Lower leg skin (tissue), 4 donors: ENCODE results near the gene MTAP. TPM values are rescaled to one million over a fixed set of nuclear protein-coding genes. Genes with fewer than 3 reads are reported as not detected.

Source experiments
- DNase-seq, 2 donors: peaks; one replicate each; pipeline ENCODE4 v3.0.0-alpha.2; 2019; ENCODE audit warnings: low spot score in 2 of 2
- H3K4me3 ChIP-seq: fragments of 200-600 bp; sonication (generic); 2 replicates; pipeline ENCODE4 v1.5.1; 2017; ENCODE audit warnings: mild to moderate bottlenecking, low read depth; ENCODE audit not compliant: poor library complexity, severe bottlenecking
- POLR2A ChIP-seq, 2 donors: fragments of 450-650 bp; IDR thresholded peaks; one replicate each; pipeline ENCODE4 v1.6.1; 2016 to 2017; ENCODE audit warnings: antibody characterized with exemption in 2 of 2, mild to moderate bottlenecking in 1 of 2, moderate library complexity in 1 of 2
- WGBS, 2 donors: methylation state at CpG; one replicate each; pipeline ENCODE4 v1.1.5; 2018; 5-methylcytosine and 5-hydroxymethylcytosine counted together
- intact Hi-C: fragments of 100-400 bp; cut with DNase I; formaldehyde crosslinking; loops from one replicate; pipeline ENCODE4 v1.15.0; 2023; ENCODE audit warnings: low total_unique reads
- total RNA-seq, 4 donors: library from RNA; depleted of rRNA; stranded (reverse); fragments of >200 nt; gene quantifications; one replicate each; pipeline ENCODE4 v1.1.0, GENCODE V29; 2016
- TF ChIP-seq, protein P1 (sequence below), 3 donors: fragments of 450-650 bp; IDR thresholded peaks; one replicate each; pipeline ENCODE4 v1.5.1; 2016; ENCODE audit warnings: antibody characterized with exemption in 3 of 3, mild to moderate bottlenecking in 3 of 3, moderate library complexity in 2 of 3

MTAP gene
- total RNA-seq, 4 donors from 2014 or later: 12.9 to 18.2 (median 14.7) TPM

DNA sequence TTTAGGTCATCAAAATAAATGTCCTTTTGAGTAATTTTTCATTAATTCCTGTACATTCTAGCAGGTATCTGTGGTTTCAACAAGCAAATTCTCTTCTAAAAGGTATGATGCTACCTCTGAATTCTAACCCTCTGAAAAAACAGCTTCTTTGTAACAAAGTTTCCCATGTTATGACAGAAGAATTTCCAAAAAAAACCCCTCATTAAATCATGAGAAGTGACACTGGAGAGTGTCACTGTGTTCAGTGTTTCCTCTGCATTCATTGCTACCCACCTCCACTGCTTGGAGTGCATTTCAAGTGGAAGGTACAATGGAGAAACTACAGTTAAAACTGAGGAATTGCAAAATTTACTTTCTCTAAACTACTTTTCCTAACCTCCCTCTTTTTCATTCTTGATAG lies 181.7 kb downstream of the MTAP start:
- intact Hi-C loops: no loop called here
- TF ChIP-seq POLR2A (IDR thresholded peaks at IDR 0.05): no peak
- TF ChIP-seq, protein P1, sequence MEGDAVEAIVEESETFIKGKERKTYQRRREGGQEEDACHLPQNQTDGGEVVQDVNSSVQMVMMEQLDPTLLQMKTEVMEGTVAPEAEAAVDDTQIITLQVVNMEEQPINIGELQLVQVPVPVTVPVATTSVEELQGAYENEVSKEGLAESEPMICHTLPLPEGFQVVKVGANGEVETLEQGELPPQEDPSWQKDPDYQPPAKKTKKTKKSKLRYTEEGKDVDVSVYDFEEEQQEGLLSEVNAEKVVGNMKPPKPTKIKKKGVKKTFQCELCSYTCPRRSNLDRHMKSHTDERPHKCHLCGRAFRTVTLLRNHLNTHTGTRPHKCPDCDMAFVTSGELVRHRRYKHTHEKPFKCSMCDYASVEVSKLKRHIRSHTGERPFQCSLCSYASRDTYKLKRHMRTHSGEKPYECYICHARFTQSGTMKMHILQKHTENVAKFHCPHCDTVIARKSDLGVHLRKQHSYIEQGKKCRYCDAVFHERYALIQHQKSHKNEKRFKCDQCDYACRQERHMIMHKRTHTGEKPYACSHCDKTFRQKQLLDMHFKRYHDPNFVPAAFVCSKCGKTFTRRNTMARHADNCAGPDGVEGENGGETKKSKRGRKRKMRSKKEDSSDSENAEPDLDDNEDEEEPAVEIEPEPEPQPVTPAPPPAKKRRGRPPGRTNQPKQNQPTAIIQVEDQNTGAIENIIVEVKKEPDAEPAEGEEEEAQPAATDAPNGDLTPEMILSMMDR (IDR thresholded peaks at IDR 0.05): no peak
- H3K4me3 ChIP-seq: no peak overlapping the region
- DNase-seq: no peak

DNA sequence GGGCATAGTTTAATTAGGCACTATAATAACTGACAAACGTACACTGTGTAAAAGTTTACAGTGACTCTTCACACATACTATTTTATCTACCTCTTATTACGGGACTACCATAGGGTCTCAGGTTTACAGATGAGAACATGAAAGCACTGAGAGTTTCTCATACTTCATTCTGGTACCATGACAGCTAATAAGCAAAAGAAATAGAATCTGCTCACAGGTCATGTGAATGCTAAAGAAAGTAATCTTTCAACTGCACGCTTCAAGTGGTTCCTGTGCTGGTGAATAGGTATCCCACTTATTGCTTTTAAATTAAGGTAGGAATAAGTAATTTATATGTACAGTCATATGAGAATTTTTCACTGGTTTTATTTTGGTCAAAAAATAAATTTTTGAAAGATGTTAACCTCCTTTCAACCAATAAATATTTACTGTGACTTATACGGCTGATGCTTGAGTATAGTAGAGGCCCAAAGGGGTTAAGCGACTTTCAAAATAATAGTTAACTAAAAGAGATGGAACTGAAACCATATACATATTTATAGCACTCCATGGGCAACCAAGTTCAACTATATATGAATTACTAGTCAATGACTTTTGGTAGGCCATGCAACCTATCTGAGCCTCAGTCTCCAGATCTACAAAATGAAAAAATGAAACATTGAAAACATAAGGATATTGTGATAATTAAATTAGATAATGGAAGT lies 183.7 kb downstream of the MTAP start:
- WGBS, 2 donors: 82 to 83% methylated on average over 5 of the region's 5 CpGs
- no peak overlapping the region for H3K4me3 ChIP-seq
- intact Hi-C loops: no loop called here
- DNase-seq: no peak
- no peak for TF ChIP-seq POLR2A (IDR thresholded peaks at IDR 0.05)
- TF ChIP-seq, protein P1 (IDR thresholded peaks at IDR 0.05): no peak

Other genes starting within 250 kb of the MTAP start
- 1 to 10 TPM in 3 of 4 donors, not detected in 1; 1.8 to 3.9 (median 1.9) TPM for gene CDKN2A, start 191.8 kb downstream of the MTAP start, total RNA-seq
- under 1 TPM in 1 of 4 donors, not detected in 3; 0.49 TPM for gene CDKN2B-AS1, start 192.2 kb downstream of the MTAP start, total RNA-seq
- 10 to 100 TPM; 37.6 to 83.2 (median 55.0) TPM for gene CDKN2B, start 206.7 kb downstream of the MTAP start, total RNA-seq